ENCODE measurements around the gene MTNR1A. TPM values are rescaled to one million over a fixed set of nuclear protein-coding genes. Genes with fewer than 3 reads are reported as not detected.

Gene MTNR1A
- total and polyA plus RNA-seq, 7 donors = not detected

Other genes with a start within 250 kb of the MTNR1A start
- gene FAT1, start 168.3 kb upstream of the MTNR1A start, total RNA-seq = 10 to 100 TPM in 1 of 4 donors, 1 to 10 TPM in 3; 2.9 to 11.5 (median 5.6) TPM
- 1 to 10 TPM; 1.8 to 4.0 (median 1.9) TPM for gene FAT1, start 168.3 kb upstream of the MTNR1A start, polyA plus RNA-seq